AG04450 (cell line): ENCODE measurements around the gene MINAR1. TPM values are rescaled to one million over a fixed set of nuclear protein-coding genes. Genes with fewer than 3 reads are reported as not detected.
A peak's percentile ranks its signal among the peaks of the same experiment; 100 is the strongest.

ENCODE experiments used
- CTCF ChIA-PET: fragments of 300-600, 350-600 bp; formaldehyde crosslinking; extraction: SDS; loops from one replicate; lab custom pipeline; 2022; ENCODE audit warnings: antibody characterized with exemption, inconsistent platforms; lab: Charles Lee
- POLR2A ChIA-PET: fragments of 350-600 bp; formaldehyde crosslinking; extraction: SDS; loops from one replicate; lab custom pipeline; 2021; ENCODE audit warnings: antibody characterized with exemption, inconsistent platforms; lab: Yijun Ruan, JAX
- DNase-seq: peaks from one replicate; pipeline ENCODE4 v3.0.0-alpha.2; 2011; ENCODE audit warnings: low read depth, low spot score
- H3K27ac ChIP-seq: one replicate; pipeline ENCODE4 v1.5.1; 2012; ENCODE audit warnings: low read depth, low read length, control low read depth
- H3K27me3 ChIP-seq: one replicate; pipeline ENCODE4 v1.6.0; 2012; ENCODE audit warnings: low read length; ENCODE audit not compliant: control insufficient read depth, insufficient read depth
- H3K4me3 ChIP-seq: 2 replicates; pipeline ENCODE4 v1.5.1; 2011; ENCODE audit warnings: mild to moderate bottlenecking, low read depth, low read length, control low read depth
- H3K9me3 ChIP-seq: 2 replicates; pipeline ENCODE4 v1.5.1; 2012; ENCODE audit warnings: low read length; ENCODE audit not compliant: control insufficient read depth, insufficient read depth
- polyA plus RNA-seq: library from polyadenylated mRNA; depleted of rRNA; stranded (reverse); fragments of >200 nt; gene quantifications from 2 replicates; pipeline ENCODE4 v1.2.3, GENCODE V29; 2011
- TF ChIP-seq, protein P1 (sequence below): IDR thresholded peaks from 2 replicates; pipeline ENCODE4 v1.5.1; 2011; ENCODE audit warnings: low read depth, low read length, control low read depth, inconsistent platforms

MINAR1 gene
- polyA plus RNA-seq, 1 experiment, result 0.76 TPM

DNA sequence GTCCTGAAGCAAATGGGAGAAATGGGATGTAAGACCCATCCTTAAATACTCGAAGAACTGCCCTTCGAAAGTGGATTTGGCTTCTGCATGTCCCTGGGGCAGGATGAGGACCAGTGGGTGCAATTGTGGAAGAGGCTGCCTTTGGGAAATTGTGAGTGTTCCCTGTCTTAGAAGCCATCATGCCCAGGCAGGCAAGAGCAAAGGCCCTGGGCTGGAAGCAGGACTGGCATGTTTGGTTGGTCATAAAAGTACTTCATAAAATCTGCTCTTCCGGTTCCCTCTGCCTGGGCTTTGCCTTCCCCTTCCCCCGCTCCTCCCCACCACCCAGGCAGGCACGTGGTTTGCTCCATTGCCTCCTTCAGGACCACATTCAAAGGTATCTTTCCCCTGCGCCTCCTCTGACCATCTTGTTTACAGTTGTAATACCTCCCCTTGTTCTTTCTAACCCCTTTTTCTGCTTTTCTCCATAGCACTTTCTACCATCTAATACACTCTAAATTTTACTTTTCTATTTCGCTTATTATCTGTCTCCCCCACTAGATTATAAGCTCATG, 8.3 kb downstream of the MINAR1 start:
- ChIA-PET CTCF (no interaction called here), POLR2A (no interaction called here)
- Histone ChIP-seq H3K27ac (no peak overlapping the region), H3K27me3 (peaks cover 2% of the 10 kb centered on the region), H3K4me3 (no peak overlapping the region), H3K9me3 (no peaks in the 10 kb centered on the region)
- no peak for DNase-seq
- TF ChIP-seq, protein P1, sequence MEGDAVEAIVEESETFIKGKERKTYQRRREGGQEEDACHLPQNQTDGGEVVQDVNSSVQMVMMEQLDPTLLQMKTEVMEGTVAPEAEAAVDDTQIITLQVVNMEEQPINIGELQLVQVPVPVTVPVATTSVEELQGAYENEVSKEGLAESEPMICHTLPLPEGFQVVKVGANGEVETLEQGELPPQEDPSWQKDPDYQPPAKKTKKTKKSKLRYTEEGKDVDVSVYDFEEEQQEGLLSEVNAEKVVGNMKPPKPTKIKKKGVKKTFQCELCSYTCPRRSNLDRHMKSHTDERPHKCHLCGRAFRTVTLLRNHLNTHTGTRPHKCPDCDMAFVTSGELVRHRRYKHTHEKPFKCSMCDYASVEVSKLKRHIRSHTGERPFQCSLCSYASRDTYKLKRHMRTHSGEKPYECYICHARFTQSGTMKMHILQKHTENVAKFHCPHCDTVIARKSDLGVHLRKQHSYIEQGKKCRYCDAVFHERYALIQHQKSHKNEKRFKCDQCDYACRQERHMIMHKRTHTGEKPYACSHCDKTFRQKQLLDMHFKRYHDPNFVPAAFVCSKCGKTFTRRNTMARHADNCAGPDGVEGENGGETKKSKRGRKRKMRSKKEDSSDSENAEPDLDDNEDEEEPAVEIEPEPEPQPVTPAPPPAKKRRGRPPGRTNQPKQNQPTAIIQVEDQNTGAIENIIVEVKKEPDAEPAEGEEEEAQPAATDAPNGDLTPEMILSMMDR, result no peak

DNA sequence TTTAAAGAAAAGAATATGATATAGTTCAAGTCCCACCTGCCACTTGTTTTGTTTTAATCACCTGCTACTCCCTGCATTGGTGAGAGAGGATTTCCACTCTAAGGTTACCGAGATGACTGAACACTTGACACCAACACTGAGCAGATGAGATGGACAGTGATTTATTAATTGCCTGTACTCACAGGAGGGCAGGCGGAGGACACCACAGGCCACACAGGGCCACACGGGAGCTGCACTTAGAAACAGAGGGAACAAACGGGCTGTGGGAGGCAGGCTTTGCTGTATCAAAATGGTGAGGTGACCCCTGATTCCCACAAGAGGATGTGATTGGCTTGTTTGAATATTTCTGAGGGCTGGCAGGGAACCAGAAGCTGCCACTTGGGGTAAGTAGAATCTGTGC, 10.8 kb downstream of the MINAR1 start:
- H3K27ac ChIP-seq, result no peak overlapping the region
- CTCF ChIA-PET, result no interaction called here
- POLR2A ChIA-PET, result no interaction called here
- no peak overlapping the region for H3K4me3 ChIP-seq
- H3K9me3 ChIP-seq, result no peaks in the 10 kb centered on the region
- TF ChIP-seq, protein P1, result no peak
- no peaks in the 10 kb centered on the region for H3K27me3 ChIP-seq
- no peak for DNase-seq

DNA sequence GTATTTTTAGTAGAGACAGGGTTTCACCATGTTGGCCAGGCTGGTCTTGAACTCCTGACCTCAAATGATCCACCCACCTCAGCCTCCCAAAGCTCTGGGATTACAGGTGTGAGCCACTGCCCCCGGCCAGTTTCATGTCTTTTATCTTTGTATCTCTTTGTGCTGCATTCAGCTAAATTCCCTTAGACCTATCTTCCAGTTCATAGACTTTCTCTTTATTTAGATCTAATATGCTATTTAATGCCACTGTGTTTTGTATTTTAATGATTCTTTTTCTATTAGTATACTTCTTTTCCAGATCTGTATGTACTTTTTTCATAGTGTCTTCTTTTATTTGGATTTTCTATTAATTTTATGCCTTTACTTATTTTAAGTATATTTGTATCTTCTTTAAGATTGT, 14.9 kb downstream of the MINAR1 start:
- no peak for DNase-seq
- Histone ChIP-seq H3K27ac (no peak overlapping the region), H3K9me3 (no peaks in the 10 kb centered on the region), H3K27me3 (no peaks in the 10 kb centered on the region), H3K4me3 (no peak overlapping the region)
- ChIA-PET POLR2A (no interaction called here), CTCF (no interaction called here)
- TF ChIP-seq, protein P1, result no peak

DNA sequence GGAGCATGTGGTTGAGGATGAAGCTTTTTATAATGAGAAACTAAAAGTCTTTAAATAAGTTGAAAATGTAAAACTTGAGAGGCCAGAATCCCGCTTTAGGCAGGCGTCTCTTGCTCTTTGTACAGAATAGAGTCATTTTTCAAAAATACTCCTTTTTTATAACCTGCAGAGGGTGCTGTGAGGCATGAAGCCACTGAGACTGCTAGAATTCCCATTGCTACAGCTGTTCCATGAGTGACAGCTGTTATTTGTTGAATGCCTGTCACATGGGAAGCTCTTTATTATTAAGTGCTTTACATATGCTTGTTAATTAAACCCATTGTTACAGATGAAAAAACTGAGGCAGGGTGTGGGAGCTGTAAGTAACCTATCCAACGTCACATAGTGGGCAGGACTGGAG, 18.5 kb downstream of the MINAR1 start:
- ChIA-PET POLR2A (no interaction called here), CTCF (interaction anchor here (0.7 to 2.2 kb wide), 6 partner anchors 24 to 403 kb away, joined by 3 to 8 read pairs (median 3); no protein-coding TSS in a partner anchor)
- Histone ChIP-seq H3K27ac (no peak overlapping the region), H3K27me3 (no peaks in the 10 kb centered on the region), H3K4me3 (no peak overlapping the region), H3K9me3 (no peaks in the 10 kb centered on the region)
- TF ChIP-seq, protein P1, result peak; percentile 17; the same call in 1 of the 2 replicates
- no peak for DNase-seq

DNA sequence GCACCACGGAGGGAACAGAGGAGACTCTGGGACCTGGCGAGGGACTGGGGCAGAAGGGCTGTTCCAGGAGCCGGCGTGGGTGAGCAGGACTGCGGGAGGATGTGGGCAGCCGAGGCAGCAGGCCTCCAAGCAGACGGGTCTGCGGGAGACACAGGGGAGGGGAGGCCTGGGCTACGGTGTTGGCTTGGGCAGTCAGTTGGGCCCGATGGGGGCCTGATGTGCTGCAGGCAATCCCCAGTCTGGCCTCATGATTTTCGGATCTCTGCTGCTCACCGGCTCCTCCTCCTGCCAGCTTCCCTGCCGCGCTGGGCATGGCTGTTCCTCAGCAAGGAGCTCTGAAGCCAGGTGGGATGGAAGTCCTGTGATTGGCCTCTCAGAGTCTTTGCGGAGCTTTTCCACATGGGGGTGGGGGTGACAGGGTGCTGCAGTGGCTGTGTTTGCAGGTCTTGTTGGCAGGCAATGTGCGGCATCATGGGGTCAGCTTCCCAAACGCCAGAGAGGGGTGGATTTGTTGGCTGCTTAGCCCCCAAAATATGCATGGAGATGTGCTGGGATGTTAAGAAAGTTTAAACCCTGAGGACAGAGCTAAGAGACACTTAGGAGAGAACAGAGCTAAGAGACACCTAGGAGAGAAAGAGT, 19.3 kb downstream of the MINAR1 start:
- H3K27ac ChIP-seq, result no peak overlapping the region
- CTCF ChIA-PET, result interaction anchor here (0.7 to 2.2 kb wide), 5 partner anchors 30 to 402 kb away, joined by 3 to 8 read pairs (median 3); no protein-coding TSS in a partner anchor
- TF ChIP-seq, protein P1, result no peak
- H3K27me3 ChIP-seq, result no peaks in the 10 kb centered on the region
- no peak for DNase-seq
- no peak overlapping the region for H3K4me3 ChIP-seq
- no peaks in the 10 kb centered on the region for H3K9me3 ChIP-seq
- POLR2A ChIA-PET, result no interaction called here
